Ishikawa (cell line): Measurements from ENCODE around the gene SPRR2F.

Source experiments
- EGR1 ChIP-seq: IDR thresholded peaks from 2 replicates; pipeline ENCODE4 v1.6.1; 2012
- EP300 ChIP-seq: IDR thresholded peaks from 2 replicates; pipeline ENCODE4 v1.6.1; 2012; ENCODE audit warnings: borderline replicate concordance
- NFIC ChIP-seq: IDR thresholded peaks from 2 replicates; pipeline ENCODE4 v1.6.1; 2012
- RAD21 ChIP-seq: IDR thresholded peaks from 2 replicates; pipeline ENCODE4 v1.6.1; 2012; ENCODE audit warnings: low read depth
- TAF1 ChIP-seq: IDR thresholded peaks from 2 replicates; pipeline ENCODE4 v1.6.1; 2012; ENCODE audit warnings: low read depth, mild to moderate bottlenecking
- TF ChIP-seq, protein P1 (sequence below): IDR thresholded peaks from 2 replicates; pipeline ENCODE4 v1.6.1; 2012

DNA sequence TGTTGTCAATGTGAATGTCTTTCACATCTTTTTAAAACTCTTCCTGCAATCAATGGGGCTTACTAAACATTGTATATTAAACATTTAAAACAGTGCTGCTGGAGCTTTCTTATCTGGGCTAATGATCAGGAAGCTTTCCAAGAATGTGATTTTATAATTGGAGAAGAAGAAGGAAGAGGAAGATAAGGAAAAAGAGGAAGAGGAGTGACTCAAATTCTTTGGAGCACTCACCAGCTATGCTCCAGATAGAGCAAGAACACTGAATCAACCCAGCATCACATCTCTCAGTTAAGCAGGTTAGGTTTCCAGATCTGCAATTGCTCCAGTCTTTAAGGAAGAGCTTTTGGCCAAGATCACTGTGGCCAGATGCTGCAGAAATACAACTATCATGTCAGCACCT is 17.6 kb downstream of the SPRR2F start:
- TF ChIP-seq RAD21 (no peak), EP300 (no peak), TAF1 (no peak), EGR1 (no peak), NFIC (no peak)
- TF ChIP-seq, protein P1, sequence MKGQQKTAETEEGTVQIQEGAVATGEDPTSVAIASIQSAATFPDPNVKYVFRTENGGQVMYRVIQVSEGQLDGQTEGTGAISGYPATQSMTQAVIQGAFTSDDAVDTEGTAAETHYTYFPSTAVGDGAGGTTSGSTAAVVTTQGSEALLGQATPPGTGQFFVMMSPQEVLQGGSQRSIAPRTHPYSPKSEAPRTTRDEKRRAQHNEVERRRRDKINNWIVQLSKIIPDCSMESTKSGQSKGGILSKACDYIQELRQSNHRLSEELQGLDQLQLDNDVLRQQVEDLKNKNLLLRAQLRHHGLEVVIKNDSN, result no peak
